AG09319 (cell line): Measurements from ENCODE around the gene F11.
"Not testable (repeated sequence)": the region's sequence is repeated elsewhere in the genome, so short reads cannot be mapped to it uniquely, and the experiment has no call there.

Source experiments
- DNase-seq: peaks from one replicate; pipeline ENCODE4 v3.0.0-alpha.2; 2010; ENCODE audit warnings: low read depth; ENCODE audit errors: extremely low read depth
- CTCF ChIP-seq: IDR thresholded peaks from 2 replicates; pipeline ENCODE4 v1.5.1; 2011; ENCODE audit warnings: low read depth, mild to moderate bottlenecking, inconsistent platforms, low read length, moderate library complexity

Gene F11

GRCh38 chr4:186227744-186228513 lies 38.1 kb upstream of the F11 start:
- no peak for DNase-seq
- no peak for TF ChIP-seq CTCF

GRCh38 chr4:186228514-186228894 lies 37.5 kb upstream of the F11 start:
- DNase-seq = no peak
- TF ChIP-seq CTCF = no peak

- DNase-seq = no peak
- TF ChIP-seq CTCF = no peak
Measured at GRCh38 chr4:186234367-186234766, 31.6 kb upstream of the F11 start.

GRCh38 chr4:186236126-186236525 lies 29.9 kb upstream of the F11 start:
- DNase-seq = no peak
- no peak for TF ChIP-seq CTCF

- TF ChIP-seq CTCF = no peak
- no peak for DNase-seq
Measured at GRCh38 chr4:186240452-186240847, 25.5 kb upstream of the F11 start.

GRCh38 chr4:186240848-186241491 lies 25.0 kb upstream of the F11 start:
- no peak for DNase-seq
- no peak for TF ChIP-seq CTCF

- no peak for TF ChIP-seq CTCF
- no peak for DNase-seq
Measured at GRCh38 chr4:186241616-186242015, 24.4 kb upstream of the F11 start.

GRCh38 chr4:186242031-186242430 lies 24.0 kb upstream of the F11 start:
- DNase-seq = not testable (repeated sequence)
